Gastroesophageal sphincter (tissue), 2 donors: ENCODE data around the gene ADCY9.

Experiments used
- EP300 ChIP-seq: sonication (generic); formaldehyde crosslinking; IDR thresholded peaks from one replicate; pipeline ENCODE4 v1.6.1; 2017; ENCODE audit warnings: antibody characterized with exemption, mild to moderate bottlenecking
- POLR2A ChIP-seq, 2 donors: fragments of 450-650 bp; IDR thresholded peaks; one replicate each; pipeline ENCODE4 v1.6.1; 2017; ENCODE audit warnings: antibody characterized with exemption in 2 of 2, mild to moderate bottlenecking in 2 of 2, moderate library complexity in 1 of 2

DNA sequence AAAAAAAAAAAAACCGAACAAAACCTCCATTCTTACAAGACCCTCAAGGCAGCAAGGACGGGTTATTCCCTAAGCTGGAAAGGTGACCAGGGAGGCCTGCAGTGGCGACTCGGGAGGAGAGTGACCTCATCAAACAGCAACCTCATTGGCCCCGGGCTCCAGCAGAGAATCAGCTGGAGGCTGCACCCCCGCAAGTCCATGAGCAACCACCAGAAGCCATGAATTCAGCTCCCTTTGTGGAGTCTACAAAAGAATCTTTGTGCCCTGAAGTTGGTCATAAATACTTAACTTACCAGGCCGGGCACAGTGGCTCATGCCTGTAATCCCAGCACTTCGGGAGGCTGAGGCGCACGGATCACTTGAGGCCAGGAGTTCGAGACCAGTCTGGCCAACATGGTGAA lies 154.8 kb downstream of the ADCY9 start:
- TF ChIP-seq EP300 (no peak), POLR2A (IDR thresholded peaks at IDR 0.05) (no peak)
